H1 (cell line): ENCODE measurements around the gene PSMD9. TPM values are rescaled to one million over a fixed set of nuclear protein-coding genes. Genes with fewer than 3 reads are reported as not detected.

ENCODE experiments used
- CBX5 ChIP-seq: fragments of 300-800, 300-1000 bp; sonication (generic); IDR thresholded peaks from 2 replicates; pipeline ENCODE4 v1.7.1; 2016; ENCODE audit warnings: antibody characterized with exemption, low read length, low read depth
- CEBPB ChIP-seq: IDR thresholded peaks from 2 replicates; pipeline ENCODE4 v1.6.1; 2012; ENCODE audit warnings: low read depth, low read length
- EGR1 ChIP-seq: IDR thresholded peaks from 2 replicates; pipeline ENCODE4 v1.6.1; 2011; ENCODE audit warnings: low read depth, low read length, borderline replicate concordance
- POU5F1 ChIP-seq: IDR thresholded peaks from 2 replicates; pipeline ENCODE4 v1.6.1; 2011; ENCODE audit warnings: low read depth, mild to moderate bottlenecking, low read length, moderate library complexity
- RAD21 ChIP-seq, 2 experiments: IDR thresholded peaks in 1 of 2; conservative IDR thresholded peaks in 1 of 2; 2 replicates each; pipeline ENCODE4 v1.6.1; 2011; ENCODE audit warnings: low read depth in 2 of 2, low read length in 2 of 2, improper control_type of control experiment in 1 of 2, inconsistent platforms in 1 of 2, mild to moderate bottlenecking in 1 of 2, moderate library complexity in 1 of 2
- SP1 ChIP-seq: IDR thresholded peaks from 2 replicates; pipeline ENCODE4 v1.6.1; 2011; ENCODE audit warnings: low read depth, low read length
- polyA plus RNA-seq, 7 experiments: library from polyadenylated mRNA; depleted of rRNA in 3 of 7; stranded (reverse) in 5 of 7; unstranded in 2 of 7; fragments of >200 nt in 5 of 7; fragments of 200-250 nt in 2 of 7; gene quantifications; 1 replicate in 5 of 7; 2 replicates in 1 of 7; 4 replicates in 1 of 7; pipeline versions ENCODE4 v1.2.1 to v1.2.3, GENCODE V29; 2011 to 2013; ENCODE audit warnings: missing spikeins in 2 of 7, mixed read lengths in 2 of 7
- total RNA-seq: library from RNA; stranded (reverse); fragmentation: NEBNext Ultra II Directional; extraction: Animal tissue kit (Norgen Biotek cat#: 25700); gene quantifications from 2 replicates; pipeline ENCODE4 v1.2.1, GENCODE V29; 2021

The PSMD9 gene
- total and polyA plus RNA-seq, 2 of the 8 experiments (the other 6 are each of a cell fraction or from before 2014, with no cell fraction given) = 28.8 to 36.1 TPM

- TF ChIP-seq CBX5 (no peak), CEBPB (no peak), EGR1 (no peak), SP1 (no peak), POU5F1 (no peak), RAD21 (IDR thresholded peaks at IDR 0.05 in 1 of 2, conservative IDR thresholded peaks at IDR 0.05 in 1 of 2; ENCODE audit: low read depth in 2 of 2, low read length in 2 of 2) (peak; percentile 38 to 57)
Observed at GRCh38 chr12:121955258-121956237, 67.0 kb downstream of the PSMD9 start (continued).
